ENCODE data around the gene ZSCAN21.

Gene ZSCAN21

DNA sequence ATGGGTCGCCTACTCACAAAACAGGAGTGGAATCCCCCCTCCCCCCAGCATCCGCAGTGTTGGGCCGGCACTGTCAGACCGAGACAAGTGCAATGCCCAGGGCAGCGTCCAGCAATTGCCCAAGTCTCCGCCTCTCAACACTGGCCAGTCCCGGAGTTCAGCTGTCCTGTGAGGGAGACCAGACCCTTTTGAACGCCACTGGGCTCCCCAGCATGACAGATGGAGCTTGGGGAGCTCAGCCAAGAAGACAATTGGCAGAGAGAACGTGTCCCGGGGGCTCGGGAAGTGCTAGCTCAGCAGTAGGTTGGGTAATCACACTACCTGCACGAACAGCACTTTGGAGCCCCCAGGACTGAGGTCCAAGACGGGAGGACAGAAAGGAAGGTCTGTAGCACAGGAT lies 43.9 kb downstream of the ZSCAN21 start:
- peaks cover 57% of the 10 kb centered on the region for H3K4me1 Mint-ChIP-seq
- H3K36me3 Mint-ChIP-seq (ENCODE audit: low read depth), result peaks cover 77% of the 10 kb centered on the region
- ATAC-seq, result no peak
- DNase-seq, result no peak
- no peak overlapping the region for H3K4me3 Mint-ChIP-seq
- H3K27me3 Mint-ChIP-seq, result peaks cover under 1% of the 10 kb centered on the region
- H3K9me3 Mint-ChIP-seq, result no peaks in the 10 kb centered on the region
- H3K27ac Mint-ChIP-seq, result no peak overlapping the region

DNA sequence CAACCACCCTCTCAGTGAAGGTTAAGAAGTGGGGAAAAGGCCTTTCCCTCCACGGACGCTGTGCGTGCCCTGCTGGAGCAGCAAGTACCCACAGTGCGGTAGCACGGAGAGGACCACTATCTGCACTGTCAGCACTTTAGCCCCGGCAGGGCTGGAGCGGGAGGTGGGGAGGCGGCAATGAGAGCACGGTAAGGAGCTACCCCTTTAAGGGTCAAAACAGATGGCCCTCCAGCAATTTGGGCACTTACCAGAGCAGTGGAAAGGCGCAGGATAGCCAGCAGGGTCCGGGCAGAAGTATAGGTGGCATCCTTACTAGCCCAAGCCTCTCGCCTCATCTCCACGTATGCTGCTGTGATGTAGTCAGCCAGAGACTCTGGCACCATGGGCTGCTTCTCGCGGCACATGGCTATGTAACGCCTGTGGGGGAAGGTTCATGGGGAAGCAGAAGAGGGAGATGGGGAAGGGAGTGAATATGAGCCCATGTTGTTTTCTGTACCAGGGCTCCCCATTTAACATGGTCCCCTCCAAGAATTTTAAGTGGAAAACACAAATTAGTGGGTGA lies 44.4 kb downstream of the ZSCAN21 start:
- DNase-seq (no peak), ATAC-seq (no peak)
- no peaks in the 10 kb centered on the region for H3K27me3 Mint-ChIP-seq
- peaks cover 60% of the 10 kb centered on the region for H3K4me1 Mint-ChIP-seq
- no peaks in the 10 kb centered on the region for H3K9me3 Mint-ChIP-seq
- H3K27ac Mint-ChIP-seq, result peak overlapping the region; percentile 49
- peaks cover 82% of the 10 kb centered on the region for H3K36me3 Mint-ChIP-seq (ENCODE audit: low read depth)
- no peak overlapping the region for H3K4me3 Mint-ChIP-seq

DNA sequence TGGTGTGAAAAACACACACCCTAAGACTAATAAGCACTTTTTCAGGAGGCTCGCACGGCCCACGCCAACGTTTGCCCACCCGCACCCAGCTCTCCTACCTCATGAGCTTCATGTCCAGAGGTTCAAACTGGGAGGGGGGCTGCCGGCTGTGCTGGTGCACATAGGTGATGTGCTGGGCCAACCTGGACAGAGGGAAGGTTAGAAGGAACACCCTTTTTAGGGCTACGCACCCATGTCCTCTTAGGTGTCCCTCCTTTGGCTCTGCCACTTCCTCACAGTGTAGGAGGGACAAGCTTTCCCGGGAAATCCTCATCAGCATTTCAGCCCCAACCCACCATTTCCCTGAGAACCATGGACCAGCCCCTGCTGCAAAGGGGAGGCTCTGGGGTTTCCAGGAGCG lies 45.7 kb downstream of the ZSCAN21 start:
- H3K27ac Mint-ChIP-seq, result no peak overlapping the region
- DNase-seq, result no peak
- H3K36me3 Mint-ChIP-seq (ENCODE audit: low read depth), result peaks cover 88% of the 10 kb centered on the region
- H3K9me3 Mint-ChIP-seq, result no peaks in the 10 kb centered on the region
- ATAC-seq, result no peak
- peaks cover 63% of the 10 kb centered on the region for H3K4me1 Mint-ChIP-seq
- H3K27me3 Mint-ChIP-seq, result no peaks in the 10 kb centered on the region
- H3K4me3 Mint-ChIP-seq, result no peak overlapping the region

DNA sequence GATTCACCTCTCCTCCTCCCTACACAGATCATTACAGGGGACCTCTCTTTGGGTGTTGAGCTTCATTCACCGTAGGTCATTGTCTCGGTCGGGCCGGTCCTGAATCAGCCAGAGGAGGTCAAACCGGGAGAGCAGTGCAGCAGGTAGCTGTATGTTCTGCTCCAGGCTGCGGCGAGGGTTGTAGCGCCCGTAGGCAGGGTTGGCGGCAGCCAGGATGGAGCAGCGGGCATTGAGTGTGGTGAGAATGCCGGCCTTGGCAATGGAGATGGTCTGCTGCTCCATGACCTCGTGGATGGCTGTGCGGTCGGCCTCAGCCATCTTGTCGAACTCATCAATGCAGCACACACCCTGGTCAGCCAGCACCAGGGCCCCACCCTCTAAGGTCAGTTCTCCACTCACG lies 46.1 kb downstream of the ZSCAN21 start:
- peaks cover 61% of the 10 kb centered on the region for H3K4me1 Mint-ChIP-seq
- H3K27ac Mint-ChIP-seq, result no peak overlapping the region
- H3K9me3 Mint-ChIP-seq, result no peaks in the 10 kb centered on the region
- DNase-seq (no peak), ATAC-seq (no peak)
- peaks cover 89% of the 10 kb centered on the region for H3K36me3 Mint-ChIP-seq (ENCODE audit: low read depth)
- H3K27me3 Mint-ChIP-seq, result no peaks in the 10 kb centered on the region
- H3K4me3 Mint-ChIP-seq, result no peak overlapping the region

DNA sequence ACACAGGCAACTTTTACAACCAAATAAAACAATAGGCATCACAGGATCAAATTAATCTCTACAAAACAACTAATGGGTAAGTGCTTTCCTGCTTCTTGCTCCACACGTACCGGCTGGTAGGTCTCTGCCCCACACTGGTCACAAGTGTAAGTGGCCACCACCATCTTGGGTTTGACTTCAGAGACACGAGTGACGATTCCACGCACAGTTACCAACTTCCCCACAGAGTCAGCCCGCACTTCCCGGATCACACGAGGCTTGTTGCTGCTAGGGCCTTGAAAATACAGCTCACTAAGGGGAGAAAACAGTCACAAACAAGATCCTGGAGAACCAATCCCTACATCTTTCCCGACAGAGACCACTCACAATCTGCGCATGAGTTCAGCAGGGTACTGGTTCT lies 49.3 kb downstream of the ZSCAN21 start:
- DNase-seq (no peak), ATAC-seq (no peak)
- H3K36me3 Mint-ChIP-seq (ENCODE audit: low read depth), result peaks cover 62% of the 10 kb centered on the region
- H3K4me1 Mint-ChIP-seq, result peaks cover 48% of the 10 kb centered on the region
- no peaks in the 10 kb centered on the region for H3K9me3 Mint-ChIP-seq
- peaks cover 2% of the 10 kb centered on the region for H3K27me3 Mint-ChIP-seq
- H3K4me3 Mint-ChIP-seq, result peak overlapping the region; percentile 90
- peak overlapping the region; percentile 98 for H3K27ac Mint-ChIP-seq

DNA sequence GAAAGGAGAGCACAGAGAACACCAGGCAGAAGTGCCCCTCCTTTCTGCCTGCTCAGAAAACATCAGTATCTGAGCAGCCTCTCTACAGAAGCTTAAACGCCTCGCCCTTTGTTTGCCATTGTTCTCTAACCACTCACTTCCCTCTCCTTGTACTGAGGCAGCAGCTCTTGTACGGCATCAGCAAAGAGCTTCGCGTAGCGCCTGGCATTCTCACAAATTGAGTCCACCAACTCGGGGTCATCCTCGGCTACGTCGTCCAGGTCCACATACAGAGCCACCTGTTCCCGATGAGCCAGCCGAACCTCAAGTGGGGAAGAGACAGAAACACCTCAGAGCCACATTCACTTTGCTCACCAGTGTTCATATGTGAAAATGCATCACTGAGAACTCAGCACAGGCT lies 49.9 kb downstream of the ZSCAN21 start:
- DNase-seq (no peak), ATAC-seq (no peak)
- peaks cover 48% of the 10 kb centered on the region for H3K4me1 Mint-ChIP-seq
- no peaks in the 10 kb centered on the region for H3K9me3 Mint-ChIP-seq
- peak overlapping the region; percentile 90 for H3K4me3 Mint-ChIP-seq
- peak overlapping the region; percentile 98 for H3K27ac Mint-ChIP-seq
- H3K27me3 Mint-ChIP-seq, result peaks cover 2% of the 10 kb centered on the region
- peaks cover 58% of the 10 kb centered on the region for H3K36me3 Mint-ChIP-seq (ENCODE audit: low read depth)

DNA sequence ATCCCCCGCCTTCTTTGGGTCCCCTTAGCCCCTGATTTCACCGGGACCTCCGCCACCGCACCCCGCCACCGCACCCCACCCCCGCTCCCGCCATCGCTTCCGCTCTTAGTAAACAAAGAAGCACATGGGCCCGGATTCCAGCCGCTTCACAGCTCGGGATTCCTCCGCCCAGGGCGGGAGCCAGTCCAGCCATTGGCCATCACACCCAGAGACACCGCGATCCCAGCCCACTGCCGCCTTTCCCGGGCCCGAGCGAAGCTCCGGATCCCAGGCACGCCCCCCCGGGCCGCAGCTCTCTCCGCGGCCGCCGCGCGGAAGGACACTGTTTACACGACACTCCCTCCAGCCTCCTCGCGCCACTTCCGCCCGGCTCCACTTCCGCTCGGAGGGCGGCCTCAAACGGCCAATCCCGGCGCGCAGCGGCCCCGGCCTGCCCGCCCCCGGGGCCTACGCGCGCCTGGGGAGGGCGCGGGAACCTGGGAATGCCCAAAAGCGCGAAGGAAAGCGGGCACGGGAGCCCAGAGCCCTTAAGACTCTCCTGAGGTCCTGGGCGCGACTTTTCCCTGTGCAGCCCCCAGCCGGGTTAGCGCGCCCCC lies 50.9 kb downstream of the ZSCAN21 start:
- H3K27ac Mint-ChIP-seq, result peak overlapping the region; percentile 98
- H3K9me3 Mint-ChIP-seq, result no peaks in the 10 kb centered on the region
- peak overlapping the region; percentile 90 for H3K4me3 Mint-ChIP-seq
- peaks cover 2% of the 10 kb centered on the region for H3K27me3 Mint-ChIP-seq
- DNase-seq (peak; percentile 87), ATAC-seq (peak; percentile 79)
- H3K36me3 Mint-ChIP-seq (ENCODE audit: low read depth), result peaks cover 49% of the 10 kb centered on the region
- peaks cover 48% of the 10 kb centered on the region for H3K4me1 Mint-ChIP-seq

DNA sequence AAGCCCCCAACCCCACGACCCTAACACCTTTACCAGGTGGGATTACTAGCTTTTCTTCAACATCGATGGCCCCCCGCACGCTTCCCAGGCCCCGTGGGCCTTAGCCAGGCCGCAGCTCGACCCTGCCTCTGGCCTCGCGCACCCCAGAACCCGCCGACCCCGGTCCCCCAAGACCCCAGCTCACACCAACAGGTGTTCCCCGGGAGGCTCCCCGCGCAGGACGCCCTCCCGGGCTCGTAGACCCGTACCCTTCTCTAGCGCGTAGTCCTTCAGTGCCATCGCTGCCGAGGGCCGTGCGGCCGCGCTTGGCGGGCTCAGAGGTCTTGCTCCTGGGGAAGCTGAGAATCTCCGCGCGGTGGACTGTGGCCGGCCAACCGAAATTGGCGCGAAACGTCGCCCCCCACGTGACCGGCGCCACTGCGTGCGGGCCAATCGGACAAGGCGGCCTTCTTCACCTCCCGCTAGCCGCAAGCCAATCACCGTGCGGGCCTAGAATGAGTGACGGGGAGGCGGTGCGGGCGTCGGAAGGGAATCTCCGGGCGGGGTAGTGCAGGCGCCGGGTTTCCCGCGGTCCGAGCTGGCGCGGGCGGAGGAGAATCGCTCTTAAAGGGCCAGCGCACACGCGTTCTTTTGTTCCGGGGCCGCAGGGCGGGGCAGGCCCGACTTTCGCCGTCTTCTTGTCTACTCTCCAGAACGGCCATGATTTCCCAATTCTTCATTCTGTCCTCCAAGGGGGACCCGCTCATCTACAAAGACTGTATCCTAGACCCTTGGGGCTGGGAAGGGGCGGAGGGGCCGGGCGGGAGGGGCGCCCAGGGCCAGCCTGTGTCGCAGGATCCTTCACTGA lies 51.7 kb downstream of the ZSCAN21 start, which contains the start of the genes AP4M1 and MCM7:
Gene AP4M1 (plus strand): TSS at position 628 of the 847 bp plus-strand sequence. CDS start 72 bp downstream, at position 700.
Gene MCM7 (minus strand): TSS at position 382 of the 847 bp plus-strand sequence. CDS start 103 bp downstream, at position 279.
- Mint-ChIP-seq H3K4me3 (peak within 1 kb of the TSS; percentile 90), H3K4me1 (peaks cover 43% of the 10 kb centered on the region), H3K27me3 (peaks cover 2% of the 10 kb centered on the region), H3K9me3 (no peaks in the 10 kb centered on the region), H3K36me3 (ENCODE audit: low read depth) (peaks cover 44% of the 10 kb centered on the region), H3K27ac (peak within 1 kb of the TSS; percentile 98)
- ATAC-seq (peak; percentile 88), DNase-seq (peak; percentile 98)

DNA sequence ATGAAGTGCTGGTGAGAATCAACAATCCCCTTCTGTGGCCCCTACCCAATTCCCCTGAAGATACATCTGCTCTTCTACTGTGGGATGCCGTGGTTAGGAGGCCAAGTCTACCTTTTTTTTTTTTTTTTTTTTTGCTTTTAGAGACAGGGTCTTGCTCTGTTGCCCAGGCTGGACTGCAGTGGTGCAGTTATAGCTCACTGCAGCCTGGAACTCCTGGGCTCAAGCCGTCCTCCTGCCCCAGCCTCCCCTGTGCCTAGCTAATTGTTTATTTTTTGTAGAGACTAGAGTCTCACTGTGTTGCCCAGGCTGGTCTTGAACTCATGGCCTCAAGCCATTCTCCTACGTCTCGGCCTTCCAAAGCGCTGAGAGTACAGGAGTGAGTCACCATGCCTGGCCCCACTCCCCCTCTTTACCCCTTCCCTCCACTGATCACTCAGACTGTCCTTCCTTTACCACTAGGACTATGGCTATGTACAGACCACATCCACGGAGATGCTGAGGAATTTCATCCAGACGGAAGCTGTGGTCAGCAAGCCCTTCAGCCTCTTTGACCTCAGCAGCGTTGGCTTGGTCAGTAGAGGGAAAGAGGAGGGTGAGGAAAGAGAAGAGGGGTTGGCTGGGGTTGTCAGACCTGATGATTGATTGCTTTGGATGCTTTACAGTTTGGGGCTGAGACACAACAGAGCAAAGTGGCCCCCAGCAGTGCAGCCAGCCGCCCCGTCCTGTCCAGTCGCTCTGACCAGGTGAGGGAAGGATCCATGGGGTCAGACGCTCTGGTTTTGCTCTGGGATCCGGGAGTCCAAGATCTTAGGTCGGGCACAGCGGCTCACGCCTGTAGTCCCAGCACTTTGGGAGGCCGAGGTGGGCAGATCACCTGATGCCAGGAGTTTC lies 53.6 kb downstream of the ZSCAN21 start:
- Mint-ChIP-seq H3K9me3 (no peaks in the 10 kb centered on the region), H3K4me3 (peak overlapping the region; percentile 90), H3K36me3 (ENCODE audit: low read depth) (peaks cover 35% of the 10 kb centered on the region), H3K27me3 (peaks cover 2% of the 10 kb centered on the region), H3K27ac (peak overlapping the region; percentile 79), H3K4me1 (peaks cover 32% of the 10 kb centered on the region)
- no peak for ATAC-seq
- DNase-seq, result no peak

DNA sequence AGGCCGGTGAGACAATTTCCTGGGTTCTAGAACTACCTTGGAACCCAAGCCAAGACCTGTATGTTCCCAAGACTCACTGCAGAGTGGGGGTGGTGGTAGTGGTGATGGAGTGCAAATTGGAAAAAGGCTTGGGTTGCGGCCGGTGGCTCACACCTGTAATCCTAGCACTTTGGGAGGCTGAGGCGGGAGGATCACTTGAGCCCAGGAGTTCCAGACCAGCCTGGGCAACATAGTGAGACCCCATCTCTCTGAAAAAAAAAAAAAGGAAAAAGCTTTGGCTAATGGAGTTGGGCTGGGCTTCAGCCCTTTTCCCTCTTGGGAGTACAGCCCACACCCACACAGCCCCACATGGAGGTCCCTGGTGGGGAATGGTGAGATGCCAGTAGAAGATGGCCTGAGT lies 56.0 kb downstream of the ZSCAN21 start:
- H3K27ac Mint-ChIP-seq, result no peak overlapping the region
- peaks cover 19% of the 10 kb centered on the region for H3K36me3 Mint-ChIP-seq (ENCODE audit: low read depth)
- peaks cover 2% of the 10 kb centered on the region for H3K27me3 Mint-ChIP-seq
- DNase-seq, result no peak
- H3K4me3 Mint-ChIP-seq, result no peak overlapping the region
- H3K4me1 Mint-ChIP-seq, result peaks cover 9% of the 10 kb centered on the region
- no peak for ATAC-seq
- no peaks in the 10 kb centered on the region for H3K9me3 Mint-ChIP-seq

DNA sequence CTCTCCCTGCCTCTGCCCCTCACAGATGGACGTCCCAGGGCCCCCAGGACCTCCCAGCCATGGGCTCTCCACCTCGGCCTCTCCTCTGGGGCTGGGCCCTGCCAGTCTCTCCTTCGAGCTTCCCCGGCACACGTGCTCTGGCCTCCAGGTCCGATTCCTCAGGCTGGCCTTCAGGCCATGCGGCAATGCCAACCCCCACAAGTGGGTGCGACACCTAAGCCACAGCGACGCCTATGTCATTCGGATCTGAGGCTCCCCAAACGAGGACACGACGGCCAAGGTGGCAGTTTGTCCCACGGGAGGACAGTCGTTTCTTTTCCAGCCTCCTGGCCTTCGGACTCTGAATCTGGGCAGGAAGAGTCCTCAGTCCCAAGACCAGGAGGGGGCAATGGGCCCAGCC lies 57.1 kb downstream of the ZSCAN21 start:
- Mint-ChIP-seq H3K4me1 (peaks cover 5% of the 10 kb centered on the region), H3K4me3 (no peak overlapping the region), H3K36me3 (ENCODE audit: low read depth) (peaks cover 20% of the 10 kb centered on the region), H3K9me3 (no peaks in the 10 kb centered on the region), H3K27me3 (no peaks in the 10 kb centered on the region), H3K27ac (no peak overlapping the region)
- no peak for DNase-seq
- no peak for ATAC-seq

DNA sequence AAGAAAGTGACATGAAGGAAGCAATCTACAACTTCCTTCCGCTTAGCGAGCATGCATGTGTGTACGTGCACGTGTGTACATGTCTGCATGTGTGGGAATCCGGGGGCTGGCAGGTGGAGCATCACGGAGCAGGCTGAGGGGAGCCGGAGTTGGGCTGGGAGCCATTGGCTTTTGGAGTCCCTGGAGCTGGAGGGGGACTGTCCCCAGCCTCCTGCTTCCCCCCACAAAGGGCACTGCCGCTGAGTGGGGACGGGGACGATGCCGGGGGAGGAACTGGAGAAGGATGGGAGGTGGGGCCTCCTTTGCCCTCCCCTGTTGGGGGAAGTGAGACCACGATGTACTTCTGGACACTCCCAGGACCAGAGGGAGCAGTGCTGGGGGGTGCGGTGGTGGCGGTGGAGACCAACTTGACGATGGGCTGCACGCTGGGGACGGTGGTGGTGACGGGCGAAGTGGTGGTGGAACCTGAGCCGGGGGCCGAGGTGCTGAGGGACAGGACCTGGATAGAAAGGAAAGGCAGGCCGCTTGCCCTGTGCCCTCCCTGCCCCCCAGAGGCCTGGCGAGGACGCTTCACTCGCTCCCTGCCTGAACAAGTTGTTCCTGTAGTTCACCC lies 57.7 kb downstream of the ZSCAN21 start:
- no peak for ATAC-seq
- peaks cover 20% of the 10 kb centered on the region for H3K36me3 Mint-ChIP-seq (ENCODE audit: low read depth)
- H3K27ac Mint-ChIP-seq, result no peak overlapping the region

DNA sequence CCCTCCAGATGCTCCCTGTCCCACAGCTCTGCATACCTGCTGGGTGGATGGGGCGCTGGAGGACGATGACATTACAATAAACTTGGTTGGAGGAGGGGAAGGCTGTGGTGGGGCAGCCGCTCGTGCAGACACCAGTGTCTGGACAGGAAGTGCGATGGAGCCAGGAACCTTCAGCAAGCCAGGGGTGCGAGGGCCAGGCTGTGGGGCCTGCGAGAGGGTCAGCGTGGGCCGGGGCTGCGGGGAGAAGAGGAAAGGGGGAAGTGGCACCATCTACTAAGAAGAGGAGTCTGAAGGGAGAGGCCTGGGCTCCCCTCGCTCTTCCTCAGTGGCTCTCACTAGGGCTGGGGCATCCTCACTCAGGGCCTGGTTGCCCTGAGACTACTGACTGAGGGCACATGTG lies 58.3 kb downstream of the ZSCAN21 start:
- no peak for DNase-seq
- Mint-ChIP-seq H3K27ac (no peak overlapping the region), H3K9me3 (no peaks in the 10 kb centered on the region), H3K36me3 (ENCODE audit: low read depth) (peaks cover 20% of the 10 kb centered on the region), H3K4me1 (no peaks in the 10 kb centered on the region), H3K4me3 (no peak overlapping the region), H3K27me3 (no peaks in the 10 kb centered on the region)
- no peak for ATAC-seq

More for the DNA sequence above, 57.7 kb downstream of the ZSCAN21 start:
- Mint-ChIP-seq H3K27me3 (no peaks in the 10 kb centered on the region), H3K4me1 (peaks cover 5% of the 10 kb centered on the region), H3K4me3 (no peak overlapping the region), H3K9me3 (no peaks in the 10 kb centered on the region)
- DNase-seq, result no peak

All from activated naive CD8-positive, alpha-beta T cell treated with anti-CD3 and anti-CD28 coated beads, Interleukin-2, amount 50 U/mL, for 24 hours (primary cell).